Activated effector memory CD4-positive, alpha-beta T cell treated with anti-CD3 and anti-CD28 coated beads, Interleukin-2, amount 50 U/mL, for 16 hours (primary cell): Measurements from ENCODE around the gene FBRSL1.

ENCODE experiments used
- DNase-seq: peaks from one replicate; pipeline ENCODE4 v3.0.0-alpha.2; 2020

FBRSL1 gene

GRCh38 chr12:132485619-132486018 lies 4.3 kb upstream of the FBRSL1 start:
- no peak for DNase-seq

- no peak for DNase-seq
Observed at GRCh38 chr12:132486168-132486567, 3.8 kb upstream of the FBRSL1 start.

DNA sequence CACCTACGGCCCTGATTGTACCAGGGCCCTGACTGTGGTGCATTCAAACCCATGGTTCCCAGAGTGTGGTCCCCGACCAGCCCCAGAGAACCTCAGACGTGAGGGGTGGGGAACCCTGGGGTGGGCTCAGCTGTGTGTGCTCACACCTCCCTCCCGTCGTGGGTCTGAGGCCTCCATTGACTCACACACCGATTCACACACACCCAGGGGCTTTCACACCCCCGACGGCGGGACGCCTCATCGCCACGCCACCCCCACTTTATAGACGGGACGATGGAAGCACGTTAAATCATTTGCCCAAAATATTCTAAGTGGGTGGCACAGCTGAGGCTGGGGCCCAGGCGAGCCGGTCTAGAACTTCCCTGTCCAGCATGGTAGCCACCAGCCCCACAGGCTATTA lies 3.4 kb upstream of the FBRSL1 start:
- no peak for DNase-seq

DNA sequence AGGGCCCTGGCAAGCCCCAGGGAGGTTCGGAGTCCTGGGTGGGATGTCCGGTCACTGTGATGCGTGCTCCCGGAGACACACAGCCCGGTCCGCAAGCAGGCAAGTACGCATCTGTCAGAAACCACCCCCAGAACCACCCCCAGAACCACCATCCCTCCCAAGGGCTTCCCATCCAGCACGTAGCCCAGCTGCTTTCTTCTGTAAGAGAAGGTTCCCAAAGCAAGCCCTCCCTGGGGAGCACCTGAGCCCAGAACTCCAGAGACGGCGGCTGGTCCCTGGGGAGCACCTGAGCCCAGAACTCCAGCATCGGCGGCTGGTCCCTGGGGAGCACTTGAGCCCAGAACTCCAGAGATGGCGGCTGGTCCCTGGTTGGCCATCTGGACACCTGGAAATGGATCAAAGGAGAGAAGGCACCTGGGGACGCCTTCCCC lies 2.6 kb upstream of the FBRSL1 start:
- no peak for DNase-seq

DNA sequence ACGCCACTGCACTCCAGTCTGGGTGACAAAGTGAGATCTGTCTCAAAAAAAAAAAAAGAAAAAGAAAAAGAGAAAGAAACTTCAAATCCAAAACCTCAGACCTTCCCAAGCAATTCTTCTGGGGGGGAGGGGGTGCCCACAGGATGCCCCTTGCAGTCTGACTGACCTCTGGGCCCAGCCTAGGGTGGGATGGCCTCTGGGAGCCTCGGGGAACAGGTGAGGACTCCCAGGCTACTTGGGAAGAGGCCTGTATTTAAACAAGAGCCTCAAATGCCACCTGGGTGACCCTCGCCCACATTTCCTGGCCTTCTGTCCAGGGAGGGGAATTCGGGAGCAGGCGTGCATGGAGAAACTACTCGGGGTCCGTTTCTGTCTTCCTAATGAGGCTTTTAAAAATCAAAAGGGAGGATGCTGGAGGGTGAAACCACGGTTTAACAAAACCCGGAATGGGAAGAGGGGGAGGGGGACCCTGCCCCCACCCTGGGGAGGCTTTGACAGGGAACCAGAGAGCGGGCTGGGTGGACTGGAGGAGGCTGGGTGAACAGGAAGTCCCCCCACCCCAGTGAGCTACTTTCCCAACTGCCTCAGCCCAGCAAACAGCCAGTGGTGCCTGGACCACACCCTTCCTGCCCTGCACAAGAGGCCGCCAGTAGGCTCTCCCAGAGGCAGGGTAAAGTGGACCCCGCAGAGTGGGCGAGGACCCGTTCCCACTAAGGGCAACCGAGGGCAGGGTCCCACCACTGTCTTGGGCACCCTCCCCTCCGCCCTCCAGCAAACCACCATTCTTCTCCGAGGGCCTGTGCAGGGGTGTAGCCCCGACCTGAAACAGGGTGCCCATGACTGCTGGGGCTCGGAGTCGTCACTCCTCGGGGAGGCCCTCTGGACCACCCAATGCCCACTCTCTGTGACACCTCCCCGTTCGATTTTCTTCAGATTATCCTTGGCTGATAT lies 1.5 kb upstream of the FBRSL1 start:
- DNase-seq: peak; percentile 78

DNA sequence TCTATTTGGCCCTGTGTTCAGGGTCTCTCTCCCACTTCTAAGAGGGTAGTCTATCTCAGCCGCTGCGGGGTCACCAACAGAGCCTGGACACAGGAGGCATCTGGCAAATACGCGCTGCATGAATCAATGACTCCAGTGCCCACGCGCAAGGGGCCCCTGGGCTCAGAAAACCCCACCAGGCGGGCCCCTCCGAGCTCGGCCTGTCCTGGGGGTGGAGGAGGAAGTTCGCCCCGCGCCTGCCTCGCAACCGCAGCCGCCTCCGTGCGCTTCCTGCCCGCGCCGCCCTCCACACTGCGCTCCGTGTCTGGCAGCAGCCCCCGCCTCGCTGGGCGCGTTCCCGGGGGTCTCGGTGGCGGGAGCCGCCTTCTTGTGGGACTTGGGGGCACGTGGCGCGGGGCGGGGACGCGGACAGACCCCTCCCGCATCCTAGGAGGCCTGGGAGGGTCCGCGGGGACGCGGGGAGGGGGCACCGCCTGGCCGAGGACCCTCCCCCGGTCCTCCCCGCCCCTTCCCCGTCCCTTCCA lies 811 bp upstream of the FBRSL1 start:
- DNase-seq: peak; percentile 87

GRCh38 chr12:132490422-132491137 lies 629 bp downstream of the FBRSL1 start:
- DNase-seq: no peak

DNA sequence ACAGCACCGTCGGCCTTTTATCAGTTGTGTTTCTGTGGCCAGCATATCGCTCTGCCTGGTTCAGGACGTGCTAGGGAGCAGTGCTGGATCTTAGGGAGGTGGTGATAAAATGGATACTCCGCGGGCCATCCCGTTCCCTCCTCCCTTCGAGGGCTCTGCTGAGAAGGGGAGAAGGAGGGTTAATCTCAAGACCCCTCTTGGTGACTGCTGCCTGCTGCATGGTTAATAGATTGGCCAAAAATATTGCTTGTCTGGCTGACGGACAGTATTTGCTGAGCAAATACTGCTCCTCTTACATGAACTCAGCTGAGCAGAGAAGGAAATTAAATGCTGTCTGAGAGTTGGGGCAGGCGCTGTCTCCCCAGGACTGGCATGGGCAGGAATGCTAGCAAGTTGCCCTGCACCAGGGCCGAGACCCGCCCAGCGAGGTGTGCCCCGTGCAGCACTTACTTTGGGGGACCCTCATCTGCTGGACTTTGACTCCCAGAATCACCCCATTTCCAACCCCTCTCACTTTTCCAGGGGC lies 1.2 kb downstream of the FBRSL1 start:
- no peak for DNase-seq

- DNase-seq: no peak
Observed at GRCh38 chr12:132491761-132492378, 1.9 kb downstream of the FBRSL1 start.

DNA sequence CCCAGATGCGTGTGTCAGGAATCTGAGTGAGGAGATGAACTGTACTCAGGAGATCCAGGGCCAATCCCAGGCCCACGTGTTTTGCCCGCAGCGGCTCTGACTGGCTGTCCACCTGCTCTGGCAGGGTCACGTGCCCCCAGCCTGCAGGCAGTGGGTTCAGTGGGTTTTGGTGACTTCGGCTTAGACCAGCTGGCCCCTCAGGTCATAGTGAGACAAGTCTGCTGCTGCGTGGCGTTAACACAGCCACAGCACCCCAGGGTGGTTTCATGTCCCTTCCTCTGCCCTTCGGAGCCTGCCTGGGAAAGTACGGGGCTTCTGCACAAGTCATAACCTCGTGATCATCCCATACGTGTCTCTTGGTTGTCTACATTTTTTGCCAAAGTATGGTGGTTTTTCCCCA lies 2.6 kb downstream of the FBRSL1 start:
- DNase-seq: no peak

DNA sequence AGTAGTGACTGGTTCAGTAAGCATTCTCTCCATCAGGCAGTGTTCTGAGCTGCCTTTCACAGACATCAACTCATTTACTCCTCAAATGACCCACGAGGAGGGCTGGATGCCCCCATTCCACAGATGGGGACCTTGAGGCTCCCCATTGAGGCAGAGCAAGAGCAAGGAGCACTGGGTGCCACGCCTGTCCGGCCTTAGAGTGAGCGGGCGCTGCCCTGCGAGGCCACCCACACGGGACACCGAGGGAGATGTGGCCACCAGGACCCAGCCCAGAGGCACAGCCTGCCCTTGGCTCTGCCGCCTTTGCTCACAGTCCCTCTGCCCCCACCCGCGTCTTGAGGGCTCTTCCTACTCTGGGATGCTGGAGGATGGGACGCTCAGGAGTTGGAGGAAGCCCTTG lies 3.0 kb downstream of the FBRSL1 start:
- no peak for DNase-seq

DNA sequence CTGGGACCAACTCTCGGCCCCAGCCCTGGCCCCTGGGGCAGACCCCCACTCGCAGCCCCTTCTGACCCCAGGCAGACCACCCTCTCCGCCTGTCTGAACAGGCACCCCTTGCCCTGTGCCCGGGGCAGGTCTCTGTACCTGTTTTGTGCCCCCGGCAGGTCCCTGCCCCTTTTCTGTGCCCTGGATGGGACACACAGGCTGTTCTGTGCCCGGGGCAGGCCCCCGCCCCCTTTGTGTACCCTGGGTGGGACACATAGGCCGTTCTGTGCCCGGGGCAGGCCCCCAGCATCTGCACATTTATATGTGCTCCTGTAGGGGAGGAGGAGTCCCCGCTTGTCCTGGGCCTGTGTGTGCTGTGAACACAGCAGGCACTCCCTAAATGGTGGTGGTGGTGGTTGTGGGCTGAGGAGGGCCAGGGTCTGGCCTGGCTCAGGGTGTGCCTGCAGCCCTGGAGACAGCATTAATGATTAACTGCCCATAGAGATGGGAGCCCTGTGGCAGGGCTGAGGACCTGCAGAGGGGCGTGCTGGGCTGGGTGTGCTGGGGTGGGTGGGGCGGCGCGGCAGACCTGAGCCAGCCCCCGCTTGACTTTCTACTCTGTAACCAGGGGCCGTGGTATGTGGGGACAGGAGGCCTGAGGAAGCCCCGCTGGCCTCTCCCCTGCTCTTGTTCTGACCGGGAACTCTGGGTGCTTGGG lies 3.7 kb downstream of the FBRSL1 start:
- DNase-seq: no peak

GRCh38 chr12:132494294-132495164 lies 4.6 kb downstream of the FBRSL1 start:
- no peak for DNase-seq

DNA sequence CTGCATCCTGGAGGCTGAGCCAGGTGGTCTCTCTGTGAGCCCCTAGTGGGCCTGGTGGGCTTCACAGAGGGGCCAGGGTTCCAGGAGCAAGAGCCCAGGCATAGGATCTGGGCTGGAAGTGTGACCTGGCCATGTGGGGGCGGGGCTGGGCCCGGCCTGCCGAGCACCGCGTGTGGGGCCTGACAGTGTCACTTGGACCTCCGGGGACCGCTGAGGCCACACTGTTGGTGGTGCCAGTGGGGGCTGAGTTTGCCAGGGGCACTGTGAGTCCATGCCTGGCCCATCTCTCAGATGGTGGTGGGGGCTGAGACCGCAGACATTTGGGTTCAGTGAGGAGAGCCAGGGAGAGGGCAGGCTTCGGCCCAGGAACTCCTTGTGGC lies 5.2 kb downstream of the FBRSL1 start:
- DNase-seq: no peak

DNA sequence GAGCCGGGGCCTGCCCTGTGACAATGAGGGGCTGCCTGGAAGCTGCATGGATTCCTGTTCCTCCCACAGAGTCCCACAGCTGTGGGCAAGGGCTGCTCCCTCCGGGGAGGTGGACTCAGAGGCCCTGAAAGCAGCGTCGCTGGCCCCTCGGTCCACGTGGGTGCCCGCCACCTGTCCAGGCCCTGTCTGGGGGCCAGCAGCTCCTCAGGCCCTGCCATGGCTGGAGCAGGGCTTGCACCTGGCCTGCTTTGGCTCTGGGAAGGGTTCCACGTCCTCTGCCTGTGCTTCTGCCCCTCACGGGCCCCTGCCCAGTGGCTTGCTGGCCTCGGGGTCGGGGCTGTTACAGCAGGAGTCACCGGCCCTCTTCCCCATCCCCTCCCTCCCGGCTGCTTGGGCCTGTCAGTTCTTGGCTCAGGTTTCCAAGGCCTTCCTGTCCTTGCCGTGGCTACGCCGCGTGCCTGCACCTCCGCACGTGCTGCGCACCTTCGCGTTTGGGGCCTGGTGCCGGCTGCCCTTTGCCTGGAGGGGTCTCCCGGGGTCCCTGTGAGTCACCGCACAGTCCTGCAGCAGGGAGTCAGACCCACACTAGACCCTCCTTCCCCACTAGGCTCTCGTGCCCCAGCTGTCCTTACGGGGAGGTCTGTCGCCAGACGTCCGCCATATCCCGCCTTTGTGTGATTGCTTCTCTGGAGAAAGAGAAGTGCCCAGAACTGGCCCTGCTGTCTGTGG lies 5.8 kb downstream of the FBRSL1 start:
- no peak for DNase-seq

DNA sequence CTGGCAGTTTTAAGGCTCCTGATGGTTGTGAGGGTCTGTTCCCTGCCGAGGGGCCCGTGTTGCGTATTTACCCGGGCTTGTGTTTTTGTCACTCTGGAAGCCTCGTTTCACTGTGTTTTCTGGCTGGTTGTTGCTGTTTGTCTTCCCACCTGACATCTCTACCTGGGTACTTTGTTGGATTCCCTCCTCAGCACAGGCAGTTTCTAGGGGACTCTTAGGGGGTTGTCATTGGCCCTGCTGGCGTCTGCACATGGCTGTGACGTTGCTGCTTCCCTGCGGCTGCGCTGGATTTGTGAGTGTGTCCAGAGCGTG lies 6.4 kb downstream of the FBRSL1 start:
- DNase-seq: no peak

DNA sequence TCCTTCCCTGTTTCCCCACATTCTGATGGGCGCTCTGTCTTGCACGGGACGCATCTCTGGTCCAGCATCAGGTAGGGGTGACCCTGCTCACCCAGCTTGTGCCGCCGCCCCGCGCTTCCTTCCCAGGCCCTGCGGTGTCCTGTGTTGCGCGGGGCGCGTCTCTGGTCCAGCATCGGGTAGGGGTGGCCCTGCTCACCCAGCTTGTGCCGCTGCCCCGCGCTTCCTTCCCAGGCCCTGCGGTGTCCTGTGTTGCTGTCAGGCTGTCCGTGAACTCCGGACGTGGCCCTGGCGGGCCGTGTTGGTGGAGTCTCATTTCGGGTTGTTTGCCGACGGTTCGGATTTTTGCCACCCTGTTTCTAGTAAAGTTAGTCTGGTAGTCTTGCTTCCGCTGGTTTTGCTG lies 6.8 kb downstream of the FBRSL1 start:
- no peak for DNase-seq

- no peak for DNase-seq
Observed at GRCh38 chr12:132497514-132498405, 7.8 kb downstream of the FBRSL1 start.

- no peak for DNase-seq
Observed at GRCh38 chr12:132498931-132499330, 9.0 kb downstream of the FBRSL1 start.
